Panc1 (cell line): ENCODE measurements around the gene HIPK2.

Experiments
- CTCF ChIP-seq: fragments of 450-650 bp; IDR thresholded peaks from 2 replicates; pipeline ENCODE4 v1.5.1; 2017; ENCODE audit warnings: mild to moderate bottlenecking
- POLR2AphosphoS5 ChIP-seq: IDR thresholded peaks from 2 replicates; pipeline ENCODE4 v1.6.1; 2012; ENCODE audit warnings: mild to moderate bottlenecking, low read depth, low read length, moderate library complexity
- REST ChIP-seq, 2 experiments: IDR thresholded peaks; 2 replicates each; pipeline ENCODE4 v1.6.1; 2011 to 2012; ENCODE audit warnings: low read depth in 2 of 2, control low read depth in 1 of 2, low read length in 1 of 2, mild to moderate bottlenecking in 1 of 2, moderate library complexity in 1 of 2; ENCODE audit not compliant: insufficient read depth in 1 of 2
- SIN3A ChIP-seq: IDR thresholded peaks from 2 replicates; pipeline ENCODE4 v1.6.1; 2012; ENCODE audit warnings: low read depth, mild to moderate bottlenecking, low read length, moderate library complexity, borderline replicate concordance; ENCODE audit not compliant: insufficient read depth
- TCF7L2 ChIP-seq: IDR thresholded peaks from 2 replicates; pipeline ENCODE4 v1.6.1; 2011; ENCODE audit warnings: mild to moderate bottlenecking, low read depth, low read length, inconsistent platforms

- TF ChIP-seq CTCF (no peak), POLR2AphosphoS5 (no peak), SIN3A (no peak), TCF7L2 (no peak), REST (IDR thresholded peaks at IDR 0.05; ENCODE audit: insufficient read depth in 1 of 2, low read depth in 2 of 2, low read length in 1 of 2) (no peak)
Measured at GRCh38 chr7:139702811-139703486, 74.8 kb downstream of the HIPK2 start.
